ENCODE data around the gene KCTD20. TPM values are rescaled to one million over a fixed set of nuclear protein-coding genes. Genes with fewer than 3 reads are reported as not detected.

Gene KCTD20
- total RNA-seq, 1 donor from 2014 or later: 51.8 TPM

DNA sequence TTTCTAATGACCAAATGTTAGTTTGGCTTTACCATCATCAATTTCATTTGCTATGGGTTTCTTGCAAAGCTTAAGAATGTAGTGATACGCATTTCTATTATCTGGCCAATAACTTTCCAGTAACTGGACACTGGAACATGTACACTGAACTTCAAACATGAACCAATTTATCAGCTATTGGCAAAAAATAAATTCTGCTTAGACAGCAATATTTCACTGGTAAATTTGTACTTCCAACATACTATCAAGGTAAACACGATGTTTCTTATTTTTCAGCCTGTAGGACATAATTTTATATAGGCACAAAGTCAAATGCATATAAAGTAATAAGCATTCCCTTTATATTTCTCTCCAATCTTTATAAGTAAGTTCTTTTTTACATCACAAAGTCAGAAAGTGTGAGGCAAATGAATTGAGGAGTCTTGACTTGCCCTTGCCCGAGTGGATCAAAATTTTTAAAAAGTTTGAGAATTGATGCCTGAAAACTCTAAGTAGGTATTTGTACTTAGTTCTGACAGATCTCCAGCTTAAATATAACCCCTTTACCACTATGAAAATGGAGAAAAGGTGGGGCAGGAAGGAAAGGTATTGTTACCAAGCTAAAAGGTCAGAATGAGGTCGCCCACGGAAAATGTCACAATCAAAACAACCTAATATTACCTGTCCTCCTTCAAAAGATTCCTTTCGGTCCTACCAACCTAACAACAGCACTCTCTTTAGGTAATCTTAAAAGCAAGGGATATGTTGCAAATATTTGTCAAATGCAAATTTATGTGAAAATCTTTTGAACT lies 63.1 kb downstream of the KCTD20 start:
- Mint-ChIP-seq H3K4me1 (ENCODE audit: unreplicated experiment) (peaks cover 4% of the 10 kb centered on the region), H3K36me3 (peaks cover 44% of the 10 kb centered on the region), H3K27me3 (no peaks in the 10 kb centered on the region), H3K4me3 (no peak overlapping the region), H3K9me3 (no peaks in the 10 kb centered on the region), H3K27ac (no peak overlapping the region)
- no peak for TF ChIP-seq CTCF (conservative IDR thresholded peaks at IDR 0.05)
- DNase-seq (ENCODE audit: extremely low spot score, unreplicated experiment): no peak

DNA sequence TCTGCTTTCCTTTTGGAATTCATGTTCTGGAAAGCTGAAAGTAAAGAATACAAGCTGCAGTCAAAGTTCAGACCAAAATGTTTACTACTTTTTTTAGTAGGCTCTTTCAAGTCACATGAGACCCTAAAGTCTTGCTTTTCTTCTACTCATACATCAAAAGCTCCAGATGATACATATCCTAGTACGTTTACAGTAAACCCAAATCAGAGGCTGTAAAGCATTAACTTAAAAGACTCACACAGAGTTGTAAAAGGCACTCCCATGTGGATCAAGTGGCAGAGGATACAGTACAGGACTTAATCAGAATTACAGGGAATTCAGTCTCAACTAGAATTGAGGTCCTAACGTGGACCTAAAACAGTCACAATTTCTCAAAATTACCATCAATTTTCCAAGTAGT lies 63.8 kb downstream of the KCTD20 start:
- Mint-ChIP-seq H3K36me3 (peaks cover 45% of the 10 kb centered on the region), H3K27ac (no peak overlapping the region)

DNA sequence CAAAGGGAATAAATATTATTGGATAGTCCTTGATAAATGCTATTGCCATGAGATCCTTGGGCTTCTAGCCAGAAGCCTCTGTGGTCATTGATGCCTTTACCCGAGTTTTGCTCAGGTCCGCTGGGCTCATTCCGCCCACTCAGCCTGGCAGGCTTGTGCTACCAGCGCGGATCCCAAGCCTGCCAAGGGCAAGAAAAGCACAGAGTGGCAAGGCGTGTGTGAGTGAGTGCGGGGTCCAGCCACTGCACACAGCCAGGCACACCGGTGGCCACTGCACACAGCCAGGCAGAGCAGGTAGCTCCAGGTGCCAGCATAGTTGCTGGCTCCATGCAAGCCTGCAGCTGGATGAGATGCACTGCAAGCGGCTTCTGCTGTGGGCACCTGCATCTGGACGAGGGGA lies 65.7 kb downstream of the KCTD20 start:
- no peak for DNase-seq (ENCODE audit: extremely low spot score, unreplicated experiment)
- Mint-ChIP-seq H3K9me3 (no peaks in the 10 kb centered on the region), H3K36me3 (peaks cover 42% of the 10 kb centered on the region), H3K27ac (no peak overlapping the region), H3K4me3 (no peak overlapping the region), H3K27me3 (no peaks in the 10 kb centered on the region), H3K4me1 (ENCODE audit: unreplicated experiment) (peaks cover 4% of the 10 kb centered on the region)
- no peak for TF ChIP-seq CTCF (conservative IDR thresholded peaks at IDR 0.05)

More for the DNA sequence above, 63.8 kb downstream of the KCTD20 start:
- no peak for DNase-seq (ENCODE audit: extremely low spot score, unreplicated experiment)
- H3K4me3 Mint-ChIP-seq: no peak overlapping the region
- H3K27me3 Mint-ChIP-seq: no peaks in the 10 kb centered on the region
- H3K9me3 Mint-ChIP-seq: no peaks in the 10 kb centered on the region
- peaks cover 4% of the 10 kb centered on the region for H3K4me1 Mint-ChIP-seq (ENCODE audit: unreplicated experiment)
- no peak for TF ChIP-seq CTCF (conservative IDR thresholded peaks at IDR 0.05)

- no peak for DNase-seq (ENCODE audit: extremely low spot score, unreplicated experiment)
- no peak overlapping the region for H3K27ac Mint-ChIP-seq
- no peak for TF ChIP-seq CTCF (conservative IDR thresholded peaks at IDR 0.05)
- H3K9me3 Mint-ChIP-seq: no peaks in the 10 kb centered on the region
- H3K27me3 Mint-ChIP-seq: no peaks in the 10 kb centered on the region
- H3K4me1 Mint-ChIP-seq (ENCODE audit: unreplicated experiment): peaks cover 4% of the 10 kb centered on the region
- H3K4me3 Mint-ChIP-seq: no peak overlapping the region
- peaks cover 42% of the 10 kb centered on the region for H3K36me3 Mint-ChIP-seq
Measured at GRCh38 chr6:36510365-36510764, 67.6 kb downstream of the KCTD20 start.

- H3K27ac Mint-ChIP-seq: no peak overlapping the region
Measured at GRCh38 chr6:36514554-36515456, 72.0 kb downstream of the KCTD20 start.

More at GRCh38 chr6:36514554-36515456, 72.0 kb downstream of the KCTD20 start:
- no peak for DNase-seq (ENCODE audit: extremely low spot score, unreplicated experiment)
- TF ChIP-seq CTCF (conservative IDR thresholded peaks at IDR 0.05): no peak
- Mint-ChIP-seq H3K36me3 (peaks cover 23% of the 10 kb centered on the region), H3K27me3 (no peaks in the 10 kb centered on the region), H3K4me3 (no peak overlapping the region), H3K4me1 (ENCODE audit: unreplicated experiment) (no peaks in the 10 kb centered on the region), H3K9me3 (no peaks in the 10 kb centered on the region)

Measured in type B pancreatic cell (in vitro differentiated cells).